Activated naive CD8-positive, alpha-beta T cell (primary cell): ENCODE data around the gene KRT7.

ENCODE experiments used
- H3K27ac Mint-ChIP-seq: one replicate; pipeline ENCODE4 v1.8.0; 2021; ENCODE audit warnings: mixed read lengths
- H3K27me3 Mint-ChIP-seq: one replicate; pipeline ENCODE4 v1.8.0; 2021; ENCODE audit warnings: mixed read lengths
- H3K36me3 Mint-ChIP-seq: one replicate; pipeline ENCODE4 v1.8.0; 2021; ENCODE audit warnings: mixed read lengths
- H3K4me1 Mint-ChIP-seq: one replicate; pipeline ENCODE4 v1.8.0; 2021; ENCODE audit warnings: low read depth, mixed read lengths
- H3K4me3 Mint-ChIP-seq: one replicate; pipeline ENCODE4 v1.8.0; 2021; ENCODE audit warnings: mild to moderate bottlenecking, mixed read lengths
- H3K9me3 Mint-ChIP-seq: one replicate; pipeline ENCODE4 v1.8.0; 2021; ENCODE audit warnings: low read depth, mixed read lengths

KRT7 gene

DNA sequence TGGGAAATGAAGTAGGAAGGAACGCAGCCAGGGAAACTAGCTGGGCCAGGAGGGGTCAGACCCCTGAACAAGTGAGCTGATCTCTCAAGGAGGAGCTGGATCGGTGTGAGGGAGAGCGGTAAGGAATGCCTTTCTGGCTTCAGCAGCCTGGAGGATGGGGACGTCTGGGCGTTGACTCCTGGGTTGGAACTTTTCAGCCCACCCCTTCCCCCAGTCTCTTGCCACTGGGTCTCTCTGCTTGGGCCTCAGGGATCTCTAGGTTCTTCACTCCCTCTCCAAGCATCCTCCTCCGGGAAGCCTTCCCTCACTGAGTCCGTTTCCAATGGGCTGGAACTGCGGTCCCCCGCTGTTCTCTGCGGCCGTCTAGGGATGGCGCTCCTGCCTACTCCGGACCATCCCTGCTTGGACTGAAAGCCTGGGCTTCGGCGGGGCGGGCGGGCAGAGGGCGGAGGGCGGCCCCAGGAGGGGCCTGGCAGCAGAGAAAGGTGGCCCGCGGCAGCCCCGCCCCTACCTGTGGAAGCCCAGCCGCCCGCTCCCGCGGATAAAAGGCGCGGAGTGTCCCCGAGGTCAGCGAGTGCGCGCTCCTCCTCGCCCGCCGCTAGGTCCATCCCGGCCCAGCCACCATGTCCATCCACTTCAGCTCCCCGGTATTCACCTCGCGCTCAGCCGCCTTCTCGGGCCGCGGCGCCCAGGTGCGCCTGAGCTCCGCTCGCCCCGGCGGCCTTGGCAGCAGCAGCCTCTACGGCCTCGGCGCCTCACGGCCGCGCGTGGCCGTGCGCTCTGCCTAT is at the start of gene KRT7:
Gene KRT7 (plus strand): TSS at position 570 of the 788 bp plus-strand sequence. CDS start 54 bp downstream, at position 624.
- no peak within 1 kb of the TSS for H3K27ac Mint-ChIP-seq
- H3K36me3 Mint-ChIP-seq: no peaks in the 10 kb centered on the region
- H3K9me3 Mint-ChIP-seq: no peaks in the 10 kb centered on the region
- H3K4me1 Mint-ChIP-seq: no peaks in the 10 kb centered on the region
- peaks cover 36% of the 10 kb centered on the region for H3K27me3 Mint-ChIP-seq
- no peak within 1 kb of the TSS for H3K4me3 Mint-ChIP-seq

DNA sequence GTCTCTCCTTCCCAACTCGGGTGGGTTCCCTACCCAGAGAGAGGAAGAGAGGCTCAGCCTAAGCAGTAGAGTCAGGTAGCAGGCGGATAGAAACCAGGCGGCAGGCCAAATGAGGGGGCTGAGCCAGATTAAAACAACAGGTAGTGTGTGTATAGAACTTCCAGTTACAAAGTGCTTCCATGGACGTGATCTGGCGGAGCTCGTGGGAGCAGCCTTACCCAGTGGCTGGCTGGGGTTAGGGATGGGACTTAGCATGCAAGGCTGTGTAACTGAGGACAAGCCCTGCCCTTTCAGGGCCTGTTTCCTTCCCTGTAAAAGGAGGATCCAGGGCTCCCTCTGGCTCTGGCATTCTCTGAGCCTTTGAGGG is 49.5 kb upstream of the KRT7 start:
- Mint-ChIP-seq H3K4me1 (peaks cover 2% of the 10 kb centered on the region), H3K27me3 (no peaks in the 10 kb centered on the region), H3K27ac (no peak overlapping the region), H3K36me3 (no peaks in the 10 kb centered on the region), H3K9me3 (no peaks in the 10 kb centered on the region), H3K4me3 (no peak overlapping the region)

DNA sequence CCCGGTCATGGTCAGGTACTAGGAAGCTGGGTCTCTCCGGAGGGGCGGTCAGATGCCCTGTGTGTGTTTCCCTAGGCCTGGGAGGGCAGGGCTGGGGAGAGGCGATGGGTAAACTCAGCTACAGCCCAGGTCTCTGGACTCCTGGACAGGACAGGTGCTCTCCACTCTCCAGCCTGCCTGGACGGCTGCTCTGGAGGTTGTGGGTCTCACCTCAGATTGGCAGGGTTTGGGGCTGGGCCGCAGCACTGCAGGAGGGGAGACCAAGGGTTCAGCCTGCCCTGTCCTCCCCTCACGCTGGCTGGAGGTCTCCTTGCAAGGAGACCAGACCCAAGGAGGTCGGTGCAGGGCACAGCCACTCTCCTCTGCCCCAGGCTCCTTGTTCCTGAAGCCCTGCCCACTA is 49.1 kb upstream of the KRT7 start:
- Mint-ChIP-seq H3K4me1 (peaks cover 2% of the 10 kb centered on the region), H3K9me3 (no peaks in the 10 kb centered on the region), H3K36me3 (no peaks in the 10 kb centered on the region), H3K4me3 (no peak overlapping the region), H3K27me3 (no peaks in the 10 kb centered on the region), H3K27ac (no peak overlapping the region)

DNA sequence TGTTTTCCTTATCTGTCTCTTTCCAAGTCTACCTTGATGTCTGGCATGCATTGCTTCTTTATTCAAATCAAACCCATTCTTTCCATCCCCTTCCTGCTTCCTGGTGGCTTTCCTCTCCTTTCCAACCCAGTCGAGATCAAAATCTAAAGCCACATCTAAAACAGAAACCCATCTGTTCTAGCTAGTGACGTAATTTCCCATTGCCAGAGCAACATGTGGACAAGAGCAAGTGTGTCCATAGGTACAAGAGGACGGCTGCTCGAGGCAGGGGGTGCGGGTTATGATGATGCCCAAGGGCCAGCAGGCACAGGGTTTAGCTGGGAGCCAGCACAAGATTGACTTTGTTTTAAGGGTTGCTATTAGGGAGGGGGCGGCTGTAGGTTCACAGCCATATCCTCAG is 48.2 kb upstream of the KRT7 start:
- no peaks in the 10 kb centered on the region for H3K9me3 Mint-ChIP-seq
- H3K4me3 Mint-ChIP-seq: no peak overlapping the region
- no peaks in the 10 kb centered on the region for H3K36me3 Mint-ChIP-seq
- H3K27ac Mint-ChIP-seq: no peak overlapping the region
- H3K27me3 Mint-ChIP-seq: no peaks in the 10 kb centered on the region
- peaks cover 2% of the 10 kb centered on the region for H3K4me1 Mint-ChIP-seq

DNA sequence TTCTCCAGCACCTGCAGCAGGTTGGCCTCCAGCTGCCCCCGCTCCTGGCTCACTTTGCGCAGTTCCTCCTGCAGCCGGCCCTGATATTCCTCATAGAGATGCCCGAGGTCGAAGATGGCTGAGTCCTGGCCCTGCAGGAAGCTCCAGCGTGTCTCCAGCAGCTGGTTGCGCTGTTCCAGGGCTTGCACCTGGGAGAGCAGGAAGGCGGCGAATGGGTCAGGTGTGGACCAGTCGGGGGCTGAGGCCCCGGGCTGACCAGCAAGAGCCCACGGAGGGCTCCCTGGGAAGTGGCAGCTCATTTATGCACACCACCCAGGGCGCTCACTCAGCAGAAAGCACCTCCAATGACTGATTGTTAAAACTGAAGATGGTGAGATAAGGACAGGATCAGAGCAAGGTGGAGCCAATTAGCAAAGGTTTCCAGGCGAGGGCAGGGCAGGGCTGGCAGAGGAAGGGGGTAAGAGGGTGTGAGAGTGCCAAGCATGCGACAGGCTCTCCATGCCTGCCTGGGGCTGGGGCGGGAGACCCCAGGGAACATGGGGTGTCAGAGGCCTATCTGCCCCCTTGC is 47.6 kb upstream of the KRT7 start:
- H3K4me3 Mint-ChIP-seq: no peak overlapping the region
- H3K4me1 Mint-ChIP-seq: peaks cover 2% of the 10 kb centered on the region
- no peaks in the 10 kb centered on the region for H3K9me3 Mint-ChIP-seq
- no peak overlapping the region for H3K27ac Mint-ChIP-seq
- H3K27me3 Mint-ChIP-seq: no peaks in the 10 kb centered on the region
- no peaks in the 10 kb centered on the region for H3K36me3 Mint-ChIP-seq

DNA sequence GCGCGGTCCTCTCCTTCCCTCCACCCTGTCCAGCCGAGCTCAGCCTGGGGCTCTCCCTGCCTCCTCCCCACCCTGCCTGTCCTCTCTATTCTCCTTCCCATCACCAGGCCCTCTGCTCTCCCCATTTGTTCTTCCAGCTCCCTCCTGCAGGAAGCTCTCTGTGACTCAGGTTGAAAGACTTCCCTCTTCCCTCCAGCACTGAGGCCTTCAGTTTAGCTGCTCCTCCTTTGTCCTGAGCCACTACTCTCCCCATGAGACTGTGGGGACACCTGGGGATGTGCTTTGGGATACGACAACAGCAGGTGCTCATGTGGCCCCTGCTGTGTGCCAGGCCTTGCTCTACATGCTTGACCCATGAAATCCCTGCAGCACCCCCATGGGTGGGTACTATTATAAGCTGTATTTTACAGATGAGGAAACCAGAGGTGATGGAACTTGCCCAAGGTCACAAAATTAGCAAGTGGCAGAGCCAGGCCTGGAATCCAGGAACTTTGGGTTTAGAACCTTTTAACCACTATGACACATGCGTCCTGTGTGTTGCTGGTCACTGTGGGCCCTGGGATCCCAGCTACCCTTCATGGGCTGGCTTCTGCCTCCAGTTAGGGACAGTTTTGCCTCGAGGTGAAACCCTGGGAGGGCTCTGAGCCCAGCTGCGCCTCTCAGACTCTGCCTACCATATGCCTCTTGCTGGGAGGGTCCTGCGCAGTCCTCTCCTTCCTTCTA is 46.8 kb upstream of the KRT7 start:
- Mint-ChIP-seq H3K4me1 (peaks cover 2% of the 10 kb centered on the region), H3K36me3 (no peaks in the 10 kb centered on the region), H3K27me3 (no peaks in the 10 kb centered on the region), H3K9me3 (no peaks in the 10 kb centered on the region), H3K27ac (no peak overlapping the region), H3K4me3 (no peak overlapping the region)

DNA sequence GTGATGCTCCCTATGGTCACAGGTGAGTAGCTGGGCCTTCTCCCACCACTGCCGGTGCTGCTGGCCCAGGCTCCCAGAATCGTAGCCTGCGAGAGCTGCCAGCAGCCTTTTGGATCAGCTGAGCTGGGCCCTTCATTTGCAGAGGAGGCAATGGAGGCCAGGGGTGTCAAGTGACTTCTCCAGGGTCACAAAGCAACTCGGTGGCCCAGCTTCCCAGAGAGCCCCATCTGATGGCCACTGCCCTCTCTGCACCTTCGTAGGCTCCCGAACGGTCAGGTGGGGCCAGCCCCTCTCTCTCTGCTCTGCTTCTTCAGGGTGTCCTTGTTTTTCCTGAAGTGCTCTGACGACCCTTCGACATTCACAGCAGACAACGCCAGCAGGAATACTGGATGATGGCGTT is 45.8 kb upstream of the KRT7 start:
- Mint-ChIP-seq H3K9me3 (no peaks in the 10 kb centered on the region), H3K36me3 (no peaks in the 10 kb centered on the region), H3K4me3 (no peak overlapping the region), H3K4me1 (peaks cover 2% of the 10 kb centered on the region), H3K27me3 (no peaks in the 10 kb centered on the region), H3K27ac (no peak overlapping the region)

DNA sequence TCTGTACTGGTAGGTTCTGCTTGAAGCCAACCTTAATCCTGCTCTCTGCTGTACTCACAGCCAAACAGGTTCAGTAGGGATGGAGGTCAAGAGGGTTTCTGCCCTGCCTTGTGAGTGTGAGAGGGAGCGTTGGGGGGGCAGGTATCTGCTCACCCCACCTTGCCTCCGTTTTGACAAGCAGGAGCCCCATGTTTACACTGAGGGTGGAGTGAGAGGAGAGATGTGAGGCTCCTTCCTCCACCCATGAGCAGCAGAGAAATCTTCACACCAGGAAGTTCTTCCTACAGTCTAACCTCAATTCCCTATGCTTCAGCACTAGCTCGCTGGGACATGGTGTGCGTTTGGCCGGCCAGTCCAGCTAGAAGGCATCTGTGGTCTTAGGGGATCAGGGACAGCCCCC is 45.4 kb upstream of the KRT7 start:
- no peak overlapping the region for H3K27ac Mint-ChIP-seq
- H3K4me1 Mint-ChIP-seq: peaks cover 2% of the 10 kb centered on the region
- H3K4me3 Mint-ChIP-seq: no peak overlapping the region
- H3K27me3 Mint-ChIP-seq: no peaks in the 10 kb centered on the region
- H3K9me3 Mint-ChIP-seq: no peaks in the 10 kb centered on the region
- H3K36me3 Mint-ChIP-seq: no peaks in the 10 kb centered on the region

DNA sequence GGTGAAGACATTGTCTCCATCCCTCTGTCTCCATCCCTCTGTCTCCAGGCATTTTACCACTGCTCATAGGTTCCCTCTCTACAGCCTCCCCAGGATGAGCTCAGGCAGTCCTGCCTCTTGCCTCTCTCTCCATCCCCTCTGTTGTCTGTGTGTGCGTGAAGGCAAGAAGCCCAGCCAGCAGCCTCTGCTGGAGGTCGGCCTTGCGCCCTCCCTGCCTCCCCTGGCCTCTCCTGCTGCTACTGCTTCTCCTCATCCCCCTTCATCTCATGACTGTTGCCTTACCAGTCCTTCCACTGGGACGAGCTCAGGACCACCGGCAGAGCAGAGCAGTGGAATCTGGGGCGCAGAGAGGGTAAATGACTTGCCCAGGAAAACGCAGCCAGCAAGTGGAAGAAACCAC is 44.4 kb upstream of the KRT7 start:
- Mint-ChIP-seq H3K36me3 (no peaks in the 10 kb centered on the region), H3K4me3 (no peak overlapping the region), H3K27ac (no peak overlapping the region), H3K4me1 (peaks cover 2% of the 10 kb centered on the region), H3K27me3 (no peaks in the 10 kb centered on the region), H3K9me3 (no peaks in the 10 kb centered on the region)

DNA sequence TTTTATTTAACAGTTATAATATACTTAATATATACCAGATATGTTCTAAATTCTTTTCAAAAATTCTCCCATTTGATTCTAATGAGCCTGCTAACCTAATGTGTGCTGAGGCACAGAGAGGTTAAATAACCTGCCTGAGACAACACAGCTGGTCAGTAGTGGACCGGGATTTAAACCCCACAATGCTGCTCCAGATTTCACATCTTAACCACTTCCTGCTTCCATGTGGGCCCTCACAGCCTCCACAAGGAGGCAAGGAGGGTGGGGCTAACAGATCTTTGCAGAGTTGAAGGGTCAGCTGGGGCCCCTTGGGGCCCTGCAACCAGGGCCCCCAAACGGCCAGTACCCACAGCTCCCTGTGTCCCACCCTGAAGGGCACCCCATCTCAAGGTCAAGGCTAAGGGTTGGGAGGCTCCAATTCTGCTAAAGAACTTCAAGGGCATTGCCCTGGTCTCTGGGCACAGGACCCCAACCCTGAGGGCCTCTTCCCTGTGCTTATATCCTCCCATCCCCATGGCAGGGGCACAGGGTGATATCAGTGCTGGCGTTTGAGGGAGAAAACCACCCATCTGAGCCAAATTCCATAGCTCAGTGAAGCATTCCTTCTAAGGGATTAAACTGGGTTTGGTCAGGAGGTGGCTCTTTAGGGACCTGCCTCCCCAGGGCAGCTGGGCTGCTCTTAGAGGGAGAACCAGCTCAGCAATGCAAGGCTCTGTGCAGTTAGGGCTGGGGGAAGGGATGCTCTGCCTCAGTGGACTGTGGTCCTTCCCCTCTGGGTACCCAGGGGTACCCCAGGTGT is 43.5 kb upstream of the KRT7 start:
- Mint-ChIP-seq H3K27ac (no peak overlapping the region), H3K4me1 (peaks cover 2% of the 10 kb centered on the region), H3K9me3 (no peaks in the 10 kb centered on the region), H3K36me3 (no peaks in the 10 kb centered on the region), H3K4me3 (no peak overlapping the region), H3K27me3 (no peaks in the 10 kb centered on the region)

DNA sequence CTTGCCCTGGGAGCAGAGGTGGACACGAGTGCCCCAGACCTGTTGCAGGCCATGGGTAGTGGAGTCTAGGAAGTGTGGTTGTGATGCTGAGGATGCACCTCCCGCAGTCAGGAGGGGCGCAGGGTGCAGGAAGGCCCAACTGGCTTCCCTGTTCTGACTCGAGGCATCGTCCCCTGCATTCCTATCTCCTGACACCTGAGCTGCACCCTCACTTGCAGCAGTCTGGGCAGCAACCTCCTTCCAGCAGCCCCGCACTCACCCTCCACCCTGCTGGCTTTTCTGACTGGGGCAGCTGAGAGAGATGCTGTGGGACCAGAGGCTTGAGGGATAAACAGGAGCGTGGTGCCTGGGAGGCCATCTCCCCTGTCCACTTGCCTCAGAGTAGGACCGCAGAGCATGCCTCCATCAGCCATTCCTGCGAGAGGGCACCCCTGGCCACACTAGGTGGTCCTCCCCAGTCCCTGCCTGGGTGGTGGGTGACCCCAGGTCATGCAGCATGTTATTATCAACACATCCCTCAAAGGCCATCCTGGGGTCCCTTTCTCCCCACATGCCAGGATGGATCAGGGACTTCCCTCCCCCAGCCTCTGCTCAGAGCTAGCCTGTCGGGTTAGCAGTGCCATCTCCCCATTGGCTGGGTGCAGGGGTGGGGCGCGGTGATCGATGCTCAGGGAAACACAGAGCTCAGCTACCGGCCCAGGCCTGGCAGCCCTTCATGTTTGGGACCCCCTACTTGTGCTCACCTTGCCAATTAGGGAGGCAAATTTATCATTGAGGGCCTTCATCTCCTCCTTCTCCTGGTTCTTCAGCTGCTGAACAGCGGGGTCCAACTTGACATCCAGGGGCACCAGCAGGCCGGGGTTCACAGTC is 41.9 kb upstream of the KRT7 start:
- H3K4me3 Mint-ChIP-seq: no peak overlapping the region
- no peaks in the 10 kb centered on the region for H3K36me3 Mint-ChIP-seq
- H3K4me1 Mint-ChIP-seq: no peaks in the 10 kb centered on the region
- H3K27ac Mint-ChIP-seq: no peak overlapping the region
- H3K9me3 Mint-ChIP-seq: no peaks in the 10 kb centered on the region
- peaks cover 1% of the 10 kb centered on the region for H3K27me3 Mint-ChIP-seq

DNA sequence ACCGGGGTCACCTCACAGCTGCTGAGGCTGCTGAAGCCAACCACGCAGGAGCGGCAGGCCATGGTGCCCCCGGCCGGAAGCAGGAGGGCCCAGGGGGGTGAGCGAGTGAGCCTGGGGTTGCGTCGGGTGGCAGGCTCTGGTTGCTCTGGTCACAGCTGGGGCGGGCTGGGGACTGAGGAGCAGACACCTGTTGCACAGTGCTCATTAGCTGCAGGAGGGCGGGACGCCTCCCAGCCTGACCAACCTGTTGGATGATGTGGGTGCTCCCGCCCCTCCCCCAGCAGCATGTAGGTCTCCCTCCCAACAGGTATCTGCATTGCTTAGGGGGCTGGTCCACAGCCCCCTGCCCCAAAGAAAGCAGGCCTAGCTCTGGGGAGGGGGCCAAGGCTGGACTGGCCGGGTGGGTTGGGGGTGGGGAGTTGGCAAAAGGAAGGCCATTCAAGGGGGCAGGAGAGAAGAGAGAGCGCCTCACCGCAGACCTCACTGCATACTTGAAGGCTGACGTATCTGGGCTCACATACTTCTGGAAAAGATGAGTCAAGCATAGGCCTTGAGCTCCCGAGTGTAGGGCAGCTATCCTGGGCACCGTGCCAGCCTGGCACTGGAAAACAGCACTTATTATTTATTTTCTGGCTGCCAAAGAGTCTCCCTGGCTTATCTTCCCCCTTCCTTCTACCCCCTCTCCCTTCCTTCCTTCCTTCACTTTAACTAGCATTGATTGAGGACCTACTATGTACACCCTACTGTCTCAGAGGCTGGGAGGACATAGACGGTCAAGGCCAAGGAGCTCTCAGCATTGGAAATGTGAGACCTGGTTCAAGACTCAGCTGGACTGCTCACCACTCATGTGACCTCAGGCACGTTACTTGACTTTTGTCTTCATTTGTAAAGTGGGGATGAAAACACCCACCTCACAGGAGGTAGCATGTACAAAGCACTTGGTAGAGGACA is 40.9 kb upstream of the KRT7 start, which contains the start of gene KRT80:
Gene KRT80 (minus strand): TSS at position 174 of the 951 bp plus-strand sequence. CDS start 112 bp downstream, at position 62.
- H3K36me3 Mint-ChIP-seq: no peaks in the 10 kb centered on the region
- H3K4me3 Mint-ChIP-seq: no peak within 1 kb of the TSS
- H3K9me3 Mint-ChIP-seq: no peaks in the 10 kb centered on the region
- H3K27me3 Mint-ChIP-seq: peaks cover 1% of the 10 kb centered on the region
- no peak within 1 kb of the TSS for H3K27ac Mint-ChIP-seq
- no peaks in the 10 kb centered on the region for H3K4me1 Mint-ChIP-seq

DNA sequence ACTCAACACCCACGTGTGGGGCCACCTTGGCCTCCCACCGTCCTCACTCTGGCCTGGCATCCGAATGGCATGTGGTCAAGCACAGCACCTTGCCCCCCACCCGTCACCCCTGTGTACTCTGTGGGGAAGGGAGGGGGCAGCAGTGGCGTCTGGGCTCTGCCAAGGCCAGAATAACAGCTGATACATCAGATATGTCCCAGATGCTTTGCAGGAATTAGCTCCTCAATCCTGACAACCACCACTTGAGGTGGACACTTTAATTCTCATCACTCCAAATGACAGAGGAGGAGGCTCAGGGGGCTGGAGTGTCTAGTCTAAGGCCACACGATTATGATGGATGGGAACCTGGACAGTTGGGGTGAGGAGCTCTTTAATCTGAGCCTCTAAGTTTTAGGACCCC is 39.5 kb upstream of the KRT7 start:
- peaks cover 1% of the 10 kb centered on the region for H3K27me3 Mint-ChIP-seq
- no peaks in the 10 kb centered on the region for H3K9me3 Mint-ChIP-seq
- H3K27ac Mint-ChIP-seq: no peak overlapping the region
- H3K36me3 Mint-ChIP-seq: no peaks in the 10 kb centered on the region
- no peak overlapping the region for H3K4me3 Mint-ChIP-seq
- H3K4me1 Mint-ChIP-seq: no peaks in the 10 kb centered on the region
